ENCODE measurements around the gene SLAMF9.
"Not testable (repeated sequence)": the region's sequence is repeated elsewhere in the genome, so short reads cannot be mapped to it uniquely, and the experiment has no call there.

The SLAMF9 gene

DNA sequence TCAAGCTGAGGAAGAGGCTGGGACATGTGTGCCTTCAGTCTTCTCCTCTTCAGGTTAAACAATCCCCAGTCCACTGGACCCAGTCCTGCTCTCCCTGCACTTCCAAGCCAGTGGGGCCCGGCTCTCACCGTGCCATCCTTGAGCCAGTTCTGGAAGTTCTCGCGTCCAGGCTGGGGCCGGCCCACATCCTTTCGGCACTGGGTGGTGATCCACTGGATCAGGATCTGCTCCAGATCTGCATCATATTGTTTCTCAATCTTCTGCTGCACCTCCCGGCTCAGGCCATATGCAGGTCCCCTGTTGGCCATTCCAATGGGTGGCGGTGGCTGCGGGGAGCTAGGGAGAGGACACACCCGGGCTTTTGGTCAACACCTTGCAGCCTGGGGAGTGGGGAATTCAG, 33.8 kb downstream of the SLAMF9 start:
- no peak for DNase-seq

DNA sequence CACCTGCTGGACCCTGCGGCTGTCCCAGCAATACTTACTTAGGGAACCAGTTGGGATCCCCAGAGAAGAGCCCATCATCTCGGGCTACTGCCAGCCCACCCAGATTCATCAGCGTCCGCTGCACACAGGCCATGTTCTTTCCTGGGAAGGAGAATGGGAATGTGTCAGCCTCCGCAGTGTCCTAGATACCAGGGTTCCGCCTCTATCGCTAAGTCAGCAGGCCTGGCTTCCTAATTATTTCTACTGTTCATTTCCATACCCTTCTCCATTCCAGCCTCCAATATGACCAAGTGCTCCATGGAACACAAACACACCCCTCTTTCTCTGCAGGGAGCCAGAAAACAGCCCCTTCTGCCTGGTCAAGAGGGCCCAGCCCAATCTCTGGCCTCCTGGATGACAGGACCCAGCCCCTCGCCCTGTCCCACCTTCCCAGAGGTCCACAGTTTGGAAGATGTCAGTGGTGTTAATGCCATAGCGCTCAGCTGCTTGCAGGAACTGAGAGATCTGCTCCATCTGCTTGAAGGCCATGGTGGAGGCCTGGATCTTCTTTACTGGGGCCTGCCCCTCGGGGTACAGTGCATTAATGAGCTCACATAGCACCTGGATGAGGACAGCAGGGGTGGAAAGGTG, 34.7 kb downstream of the SLAMF9 start:
- DNase-seq, result no peak

DNA sequence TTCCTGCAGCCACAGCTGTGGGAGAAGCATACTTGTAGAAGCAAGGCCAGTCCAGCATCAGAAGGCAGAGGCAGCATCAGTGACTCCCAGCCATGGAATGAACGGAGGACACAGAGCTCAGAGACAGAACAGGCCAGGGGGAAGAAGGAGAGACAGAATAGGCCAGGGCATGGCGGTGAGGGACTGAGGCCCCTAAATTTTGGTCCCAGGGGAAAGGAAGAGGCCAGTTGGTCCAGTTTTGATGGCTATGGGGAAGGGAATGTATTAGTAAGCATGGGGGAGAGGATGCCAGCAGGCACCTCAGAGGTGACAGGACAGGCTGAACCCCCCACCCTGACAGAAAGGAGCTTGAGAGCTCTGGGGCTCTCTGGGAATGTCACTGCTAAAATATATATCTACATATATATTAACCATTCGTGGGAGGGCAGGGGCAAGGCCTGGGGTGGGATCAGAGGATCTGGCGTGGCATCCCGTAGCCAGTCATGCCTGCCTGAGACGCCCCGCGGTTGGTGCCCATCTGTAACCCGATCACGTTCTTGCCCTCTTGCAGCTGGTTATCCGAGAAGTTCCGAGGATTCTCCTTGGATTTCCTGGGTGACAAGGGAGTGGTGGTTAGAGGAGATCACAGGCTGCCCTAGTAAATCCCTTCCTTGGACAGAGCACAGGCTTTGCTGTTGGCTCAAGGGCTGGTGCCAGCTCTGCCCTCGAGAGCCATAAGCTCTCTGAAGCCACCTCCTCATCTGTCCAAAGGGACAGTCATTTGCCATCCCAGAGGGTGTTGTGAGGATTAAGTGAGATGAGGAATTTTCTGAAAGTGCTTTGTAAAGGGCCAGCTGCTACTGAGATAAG, 35.5 kb downstream of the SLAMF9 start:
- no peak for DNase-seq

DNA sequence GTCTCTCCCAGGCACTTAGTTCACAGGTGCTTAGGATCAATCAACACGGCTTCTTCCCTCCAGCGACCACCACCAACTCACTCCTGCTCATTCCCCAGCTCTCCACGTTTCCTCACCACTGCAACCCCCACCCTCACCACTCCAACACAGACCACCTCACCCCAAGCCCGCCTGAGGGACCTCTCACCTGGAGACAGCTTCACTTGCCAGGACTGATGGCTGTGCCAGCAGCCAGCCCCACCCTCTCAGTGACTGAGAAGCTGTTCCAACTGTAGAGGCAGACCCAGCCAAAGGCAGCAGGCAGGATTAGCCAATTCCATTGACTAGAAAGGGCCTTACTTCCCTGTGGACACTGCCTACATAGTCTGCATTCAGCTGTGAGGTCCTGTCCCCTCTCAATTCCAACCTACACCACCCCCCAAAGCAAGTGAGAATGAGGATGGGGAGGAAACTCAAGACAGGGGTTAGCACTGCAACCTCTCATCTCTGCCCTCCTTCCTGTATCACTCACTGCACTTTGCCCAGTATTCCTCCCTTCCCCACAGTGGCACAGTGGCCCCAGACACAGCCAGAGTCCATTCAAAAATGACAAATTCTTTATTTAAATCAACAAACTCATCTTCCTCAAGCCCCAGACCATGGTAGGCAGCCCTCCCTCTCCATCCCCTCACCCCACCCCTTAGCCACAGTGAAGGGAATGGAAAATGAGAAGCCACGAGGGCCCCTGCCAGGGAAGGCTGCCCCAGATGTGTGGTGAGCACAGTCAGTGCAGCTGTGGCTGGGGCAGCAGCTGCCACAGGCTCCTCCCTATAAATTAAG, 36.3 kb downstream of the SLAMF9 start:
- DNase-seq, result no peak

DNA sequence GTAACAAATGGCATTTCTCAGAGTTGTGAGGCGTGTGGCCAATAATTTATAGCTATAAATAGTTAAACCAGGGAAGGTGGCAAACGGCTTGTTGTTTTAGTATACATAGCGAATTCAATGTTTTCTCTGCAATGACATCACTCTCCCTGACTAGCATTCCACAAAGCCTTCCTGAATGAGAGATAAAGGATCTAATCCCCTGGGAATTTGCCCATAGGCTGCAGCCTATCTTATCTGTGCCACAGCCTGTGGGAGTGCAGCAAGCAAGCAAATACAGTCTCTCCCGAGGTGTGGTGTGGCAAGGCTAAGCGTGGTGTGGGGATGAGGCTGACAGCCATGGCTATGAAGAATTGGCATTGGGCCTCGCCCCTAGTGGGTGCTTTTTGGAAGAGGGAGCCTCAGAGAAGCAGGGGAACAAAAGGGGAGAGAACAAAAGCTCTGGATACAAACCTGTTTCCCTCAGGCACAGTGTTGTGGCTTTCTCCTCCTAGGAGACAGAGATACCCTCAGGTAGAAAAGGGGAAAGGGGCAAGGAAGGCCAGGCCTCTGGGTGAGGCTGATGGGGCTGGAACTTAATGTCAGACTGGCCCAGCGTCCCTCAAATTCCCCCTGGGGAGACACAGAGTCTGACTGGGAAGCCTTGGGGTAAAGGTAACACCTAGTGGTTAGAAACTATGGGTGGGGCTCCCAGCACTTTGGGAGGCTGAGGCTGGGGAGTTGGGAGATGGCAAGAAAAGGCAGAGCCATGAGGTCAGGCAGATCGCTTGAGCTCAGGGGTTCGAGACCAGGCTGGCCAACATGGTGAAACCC, 37.6 kb downstream of the SLAMF9 start:
- no peak for DNase-seq

DNA sequence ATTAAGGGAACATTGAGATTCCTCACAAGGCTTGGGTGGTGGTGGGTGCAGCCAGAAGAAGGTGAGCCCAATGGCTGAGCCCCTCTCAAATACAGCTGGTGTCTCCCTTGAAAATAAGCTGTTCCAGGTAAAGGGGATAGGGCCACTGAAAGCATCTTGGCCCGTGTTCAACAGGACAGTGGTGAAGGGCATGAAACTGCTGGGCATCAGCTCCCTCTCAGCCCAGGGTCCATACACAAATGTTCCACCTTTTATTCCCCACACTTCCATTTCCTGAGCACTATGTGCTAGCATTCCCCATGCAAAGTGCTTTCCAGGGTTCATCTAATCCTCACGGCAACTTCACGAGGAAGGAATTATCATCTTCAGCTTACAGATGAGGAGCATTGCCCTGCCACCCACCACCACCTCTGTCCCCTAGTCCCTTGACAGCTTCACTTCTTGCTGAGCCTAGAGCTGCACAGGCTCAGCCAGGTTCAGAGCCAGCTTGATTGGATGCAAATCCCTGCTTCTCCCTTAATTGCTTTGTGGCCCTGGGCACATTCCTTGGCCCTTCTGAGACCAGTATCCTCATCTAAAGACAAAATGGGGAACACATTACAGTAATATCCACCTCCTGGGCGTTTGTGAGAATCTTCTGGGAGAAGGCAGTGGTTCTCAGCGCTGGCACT, 38.3 kb downstream of the SLAMF9 start:
- DNase-seq, result no peak

DNA sequence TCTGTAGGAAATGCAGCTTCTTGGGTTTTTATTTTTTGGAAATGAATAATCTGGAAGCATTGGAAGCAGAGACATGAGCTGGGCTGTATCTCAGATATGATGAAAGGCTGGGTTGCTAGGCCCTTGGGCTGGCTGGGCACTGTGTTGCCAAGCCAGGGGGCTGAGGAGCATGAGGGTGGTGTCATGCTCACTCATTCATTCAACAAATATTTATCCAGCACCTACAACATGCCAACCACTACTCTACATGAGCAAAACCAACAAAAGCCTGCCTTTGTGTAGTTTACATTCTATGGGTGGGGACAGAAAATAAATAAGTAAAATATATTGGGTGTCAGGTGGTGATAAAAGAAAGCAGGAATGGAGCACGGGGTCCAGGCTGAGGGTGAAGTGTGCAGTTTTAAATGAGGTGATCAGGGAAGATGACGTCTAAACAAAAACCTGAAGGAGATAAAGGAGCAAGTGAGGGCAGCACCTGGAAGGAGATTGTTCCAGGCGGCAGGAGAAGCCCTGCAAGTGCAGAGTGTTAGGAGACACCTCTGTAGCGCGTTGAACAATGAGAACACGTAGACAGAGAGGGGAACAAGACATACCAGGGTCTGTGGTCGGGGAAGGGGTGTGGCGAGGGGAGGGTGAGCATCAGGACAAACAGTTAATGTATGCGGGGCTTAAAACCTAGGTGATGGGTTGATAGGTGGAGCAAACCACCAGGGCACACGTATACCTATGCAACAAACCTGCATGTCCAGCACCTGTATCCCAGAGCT, 39.6 kb downstream of the SLAMF9 start:
- DNase-seq, result no peak

DNA sequence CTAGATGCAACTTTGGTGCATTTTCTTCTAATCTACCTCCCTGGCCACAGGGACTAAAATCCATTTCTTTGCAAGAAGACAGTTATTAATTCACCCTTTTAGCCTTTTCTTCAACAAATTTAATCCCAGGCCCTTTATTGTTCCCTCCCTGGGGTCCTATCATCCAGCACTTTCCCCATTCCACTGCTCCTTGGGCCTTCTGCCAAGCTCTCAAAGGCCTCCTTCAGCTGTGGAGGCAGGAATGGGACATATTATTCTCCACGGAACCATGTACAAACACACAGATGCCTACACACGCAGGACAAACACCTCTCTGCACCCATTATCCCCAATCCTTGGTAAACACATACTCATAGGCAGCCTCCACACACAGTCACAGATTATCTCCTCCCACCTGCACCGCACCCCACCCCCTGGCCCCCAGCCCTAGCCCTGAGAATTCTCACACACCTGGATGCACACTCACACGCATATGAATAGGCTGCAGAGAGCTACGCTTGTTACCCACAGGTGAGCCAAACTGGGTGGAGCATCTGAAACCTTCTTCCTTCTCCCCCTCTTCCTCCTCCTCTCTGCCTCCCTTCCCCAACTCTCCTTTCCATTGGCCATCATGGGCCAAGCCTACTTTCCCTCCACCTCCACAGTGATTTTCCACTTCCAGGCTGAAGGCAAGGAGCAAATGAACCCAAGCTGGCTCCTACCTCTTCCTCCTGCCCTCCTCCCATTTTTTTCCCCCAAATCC, 40.4 kb downstream of the SLAMF9 start:
- no peak for DNase-seq

DNA sequence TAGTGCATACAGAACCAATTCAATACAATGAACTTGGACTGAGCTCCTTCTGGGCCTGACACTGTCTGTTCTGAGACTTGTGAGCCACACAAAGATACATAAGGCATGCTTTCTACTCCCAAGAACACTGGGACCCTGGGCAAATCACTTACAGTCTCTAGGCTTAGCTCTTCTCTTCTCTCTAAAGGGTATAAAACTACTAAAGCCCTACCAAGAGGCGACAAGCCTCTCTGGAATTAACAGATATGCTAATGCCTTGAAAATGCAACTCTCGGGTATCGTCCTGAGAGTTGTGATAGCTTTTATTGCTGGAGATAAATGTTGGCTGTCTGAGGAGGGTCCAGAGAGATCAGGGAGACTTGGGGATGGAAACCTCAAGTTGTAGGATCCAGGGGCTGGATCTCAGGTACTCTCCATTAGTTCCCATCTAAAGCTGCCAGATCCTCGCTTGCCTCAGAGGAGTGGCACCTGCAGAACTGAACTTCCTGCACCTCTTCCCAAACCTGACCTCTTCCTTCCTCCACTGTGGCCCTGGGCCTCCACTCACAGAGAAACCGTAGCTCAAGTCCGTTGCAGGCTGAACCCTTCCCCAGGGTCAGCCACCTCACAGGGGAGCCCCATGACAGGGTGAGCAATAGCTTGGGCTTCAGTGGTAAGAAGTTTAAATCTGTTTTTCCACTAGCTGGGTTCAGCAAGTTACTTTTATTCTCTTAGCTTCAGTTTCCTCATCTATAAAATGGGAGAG, 42.5 kb downstream of the SLAMF9 start:
- no peak for DNase-seq

DNA sequence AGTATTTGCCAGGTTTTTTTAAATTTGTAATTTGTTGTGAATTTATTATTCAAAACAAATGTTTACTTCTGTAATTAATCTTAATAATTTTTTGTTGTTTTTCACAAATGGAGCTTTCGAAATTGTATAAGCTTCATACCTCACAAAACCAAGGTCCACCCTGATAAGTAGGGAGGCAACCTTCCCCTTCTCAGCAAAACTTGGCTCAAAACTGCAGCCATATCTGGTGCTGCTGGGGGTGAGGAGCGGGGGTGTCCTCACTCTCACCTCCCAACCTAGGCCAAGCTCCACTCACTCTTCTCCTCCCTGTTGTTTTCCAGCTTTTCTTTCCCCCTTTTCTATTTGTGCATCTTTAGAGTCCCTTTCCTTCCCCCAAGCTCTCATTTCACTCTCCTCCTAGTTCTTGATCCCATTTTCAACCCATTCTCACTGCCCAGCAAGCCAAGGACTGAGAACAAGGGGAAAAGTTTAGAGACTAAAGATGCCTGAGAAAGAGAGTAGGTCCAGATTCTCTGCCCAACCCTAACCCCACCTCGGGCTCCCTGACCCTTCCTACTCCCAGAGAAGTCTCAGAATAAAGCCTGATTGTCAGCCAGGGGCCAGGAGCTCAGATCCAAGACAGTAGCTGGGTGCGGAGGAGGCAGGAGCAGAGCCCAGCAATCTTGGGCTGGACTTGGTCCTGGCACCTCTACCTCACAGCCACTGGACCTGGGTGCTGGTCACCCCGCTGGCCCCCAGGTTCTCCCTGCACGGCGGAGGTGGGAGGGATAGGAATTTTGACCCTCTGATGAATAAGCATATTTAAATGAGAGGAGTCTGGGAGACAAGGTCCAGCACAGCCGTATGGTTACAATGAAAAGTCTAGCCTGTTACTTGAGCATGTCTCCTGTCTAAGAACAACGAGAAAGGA, 45.8 kb downstream of the SLAMF9 start:
- DNase-seq, result no peak

DNA sequence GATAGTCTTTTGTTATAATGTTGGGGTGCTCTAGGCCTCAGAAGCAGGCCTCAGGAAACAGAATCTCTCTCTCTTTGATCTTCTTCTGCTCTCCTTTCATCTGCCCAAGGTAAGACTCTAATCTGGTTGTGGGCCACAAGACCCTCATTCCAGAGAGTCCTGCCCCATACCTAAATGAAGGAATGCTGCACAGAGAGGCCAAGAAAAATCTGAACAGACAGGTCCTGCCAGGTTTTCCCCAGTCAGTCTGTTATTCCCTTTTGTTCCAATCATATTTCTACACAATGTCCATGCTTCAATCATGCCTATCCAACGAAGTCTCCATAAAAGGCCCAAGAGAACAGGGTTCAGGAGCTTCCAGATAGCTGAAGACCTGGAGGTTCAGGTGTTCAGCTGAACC, 47.1 kb downstream of the SLAMF9 start:
- DNase-seq, result no peak

DNA sequence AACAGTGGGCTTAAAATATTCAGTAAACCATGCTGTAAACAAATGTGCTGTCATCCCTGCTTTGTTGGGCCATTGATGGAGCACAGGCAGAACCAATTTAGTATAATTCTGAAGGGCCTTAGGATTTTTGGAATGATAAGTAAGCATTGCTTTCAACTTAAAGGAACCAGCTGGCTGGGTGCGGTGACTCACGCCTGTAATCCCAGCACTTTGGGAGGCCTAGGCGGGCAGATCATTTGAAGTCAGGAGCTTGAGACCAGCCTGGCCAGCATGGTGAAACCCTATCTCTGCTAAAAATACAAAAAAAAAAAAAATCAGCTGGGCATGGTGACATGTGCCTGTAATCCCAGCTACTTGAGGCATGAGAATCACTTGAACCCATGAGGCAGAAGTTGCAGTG, 50.0 kb downstream of the SLAMF9 start:
- DNase-seq, result not testable (repeated sequence)

DNA sequence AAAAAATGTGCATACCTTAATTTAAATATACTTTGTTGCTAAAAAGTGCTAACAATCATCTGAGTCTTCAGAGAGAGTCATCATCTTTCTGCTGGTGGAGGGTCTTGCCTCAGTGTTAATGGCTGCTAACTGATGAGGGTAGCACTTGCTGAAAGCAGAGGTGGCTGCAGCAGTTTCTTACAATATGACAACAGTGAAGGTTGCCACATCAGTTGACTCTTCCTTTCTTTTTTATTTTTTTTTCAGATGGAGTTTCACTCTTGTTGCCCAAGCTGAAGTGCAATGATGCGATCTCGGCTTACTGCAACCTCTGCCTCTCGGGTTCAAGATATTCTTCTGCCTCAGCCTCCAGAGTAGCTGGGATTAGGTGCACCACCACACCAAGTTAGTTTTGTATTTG, 51.5 kb downstream of the SLAMF9 start:
- DNase-seq, result no peak
